ENCODE measurements around the gene MLIP.

- TF ChIP-seq CTCF (IDR thresholded peaks at IDR 0.05) = no peak
- TF ChIP-seq POLR2AphosphoS5 (IDR thresholded peaks at IDR 0.05; ENCODE audit: low read depth, low read length) = no peak
- TF ChIP-seq REST (IDR thresholded peaks at IDR 0.05; ENCODE audit: insufficient read depth in 1 of 2, low read depth in 2 of 2, low read length in 1 of 2) = no peak
Measured at GRCh38 chr6:54185885-54186284, 74.6 kb downstream of the MLIP start.
